ENCODE measurements around the gene SATL1.

DNA sequence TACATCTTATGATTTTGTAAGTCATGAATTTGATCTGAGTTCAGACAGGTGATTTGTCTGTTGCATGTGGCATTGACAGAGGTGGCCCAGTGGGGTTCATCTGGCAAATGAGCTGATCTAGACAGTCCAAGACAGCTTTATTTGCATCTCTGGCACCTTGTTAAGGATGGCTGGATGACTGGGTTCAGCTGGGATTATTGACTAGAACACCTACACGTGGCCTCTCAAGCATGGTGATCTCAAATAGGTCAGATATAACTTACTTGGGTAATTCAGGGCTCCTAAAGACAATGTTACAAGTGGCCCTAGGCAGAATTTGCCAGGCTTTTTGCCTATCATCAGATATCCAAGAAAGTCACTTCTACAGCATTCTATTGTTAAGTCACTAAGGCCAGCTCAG lies 192.0 kb downstream of the SATL1 start:
- no peak for TF ChIP-seq POLR2A (IDR thresholded peaks at IDR 0.05)
- TF ChIP-seq, protein P1, sequence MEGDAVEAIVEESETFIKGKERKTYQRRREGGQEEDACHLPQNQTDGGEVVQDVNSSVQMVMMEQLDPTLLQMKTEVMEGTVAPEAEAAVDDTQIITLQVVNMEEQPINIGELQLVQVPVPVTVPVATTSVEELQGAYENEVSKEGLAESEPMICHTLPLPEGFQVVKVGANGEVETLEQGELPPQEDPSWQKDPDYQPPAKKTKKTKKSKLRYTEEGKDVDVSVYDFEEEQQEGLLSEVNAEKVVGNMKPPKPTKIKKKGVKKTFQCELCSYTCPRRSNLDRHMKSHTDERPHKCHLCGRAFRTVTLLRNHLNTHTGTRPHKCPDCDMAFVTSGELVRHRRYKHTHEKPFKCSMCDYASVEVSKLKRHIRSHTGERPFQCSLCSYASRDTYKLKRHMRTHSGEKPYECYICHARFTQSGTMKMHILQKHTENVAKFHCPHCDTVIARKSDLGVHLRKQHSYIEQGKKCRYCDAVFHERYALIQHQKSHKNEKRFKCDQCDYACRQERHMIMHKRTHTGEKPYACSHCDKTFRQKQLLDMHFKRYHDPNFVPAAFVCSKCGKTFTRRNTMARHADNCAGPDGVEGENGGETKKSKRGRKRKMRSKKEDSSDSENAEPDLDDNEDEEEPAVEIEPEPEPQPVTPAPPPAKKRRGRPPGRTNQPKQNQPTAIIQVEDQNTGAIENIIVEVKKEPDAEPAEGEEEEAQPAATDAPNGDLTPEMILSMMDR (IDR thresholded peaks at IDR 0.05 in 4 of 5, conservative IDR thresholded peaks at IDR 0.05 in 1 of 5), result no peak
